ENCODE results near the gene ANXA2R.
A peak's percentile ranks its signal among the peaks of the same experiment; 100 is the strongest.
"Not testable (repeated sequence)": the region's sequence is repeated elsewhere in the genome, so short reads cannot be mapped to it uniquely, and the experiment has no call there.

ANXA2R gene

GRCh38 chr5:43033841-43034590, 6.1 kb downstream of the ANXA2R start:
- no peak for DNase-seq (ENCODE audit: low spot score)

GRCh38 chr5:43027054-43027785, 12.9 kb downstream of the ANXA2R start:
- DNase-seq (ENCODE audit: low spot score) = no peak

GRCh38 chr5:43025184-43025950, 14.8 kb downstream of the ANXA2R start:
- DNase-seq (ENCODE audit: low spot score) = not testable (repeated sequence)

GRCh38 chr5:43024217-43024616, 15.9 kb downstream of the ANXA2R start:
- no peak for DNase-seq (ENCODE audit: low spot score)

- no peak for DNase-seq (ENCODE audit: low spot score)
Observed at GRCh38 chr5:43021151-43021550, 19.0 kb downstream of the ANXA2R start.

GRCh38 chr5:43020399-43020746, 19.7 kb downstream of the ANXA2R start:
- DNase-seq (ENCODE audit: low spot score) = no peak

GRCh38 chr5:43019614-43020398, 20.3 kb downstream of the ANXA2R start:
- peak; percentile 93 for DNase-seq (ENCODE audit: low spot score)

GRCh38 chr5:43019291-43019613, 20.9 kb downstream of the ANXA2R start:
- no peak for DNase-seq (ENCODE audit: low spot score)

- peak; percentile 63 for DNase-seq (ENCODE audit: low spot score)
Observed at GRCh38 chr5:43017428-43017815, 22.7 kb downstream of the ANXA2R start.

- DNase-seq (ENCODE audit: low spot score) = no peak
Observed at GRCh38 chr5:43016217-43016779, 23.8 kb downstream of the ANXA2R start.

- no peak for DNase-seq (ENCODE audit: low spot score)
Observed at GRCh38 chr5:43014522-43014921, 25.6 kb downstream of the ANXA2R start.

- no peak for DNase-seq (ENCODE audit: low spot score)
Observed at GRCh38 chr5:43010935-43011315, 29.2 kb downstream of the ANXA2R start.

- peak; percentile 97 for DNase-seq (ENCODE audit: low spot score)
Observed at GRCh38 chr5:43008363-43009153, 31.6 kb downstream of the ANXA2R start.

- DNase-seq (ENCODE audit: low spot score) = peak; percentile 89
Observed at GRCh38 chr5:43007911-43008362, 32.2 kb downstream of the ANXA2R start.

- peak; percentile 98 for DNase-seq (ENCODE audit: low spot score)
Observed at GRCh38 chr5:43007246-43007910, 32.7 kb downstream of the ANXA2R start.

- DNase-seq (ENCODE audit: low spot score) = peak; percentile 40
Observed at GRCh38 chr5:43006424-43007202, 33.5 kb downstream of the ANXA2R start.

- DNase-seq (ENCODE audit: low spot score) = no peak
Observed at GRCh38 chr5:43005031-43005430, 35.1 kb downstream of the ANXA2R start.

- DNase-seq (ENCODE audit: low spot score) = no peak
Observed at GRCh38 chr5:43001748-43002147, 38.4 kb downstream of the ANXA2R start.

GRCh38 chr5:43000914-43001313, 39.2 kb downstream of the ANXA2R start:
- DNase-seq (ENCODE audit: low spot score) = no peak

Data from hematopoietic multipotent progenitor cell treated with erythropoietin and hydrocortisone succinate and interleukin-3 and kit ligand, for 17 days (in vitro differentiated cells).